Liver (tissue), 9 donors: Measurements from ENCODE around the gene LRTM1. TPM values are rescaled to one million over a fixed set of nuclear protein-coding genes. Genes with fewer than 3 reads are reported as not detected.

Experiments used
- DNase-seq: peaks from one replicate; pipeline ENCODE4 v3.0.0-alpha.2; 2017; ENCODE audit warnings: low spot score
- H3K27ac ChIP-seq, 2 donors: one replicate each; pipeline ENCODE4 v1.7.0; 2013; ENCODE audit warnings: inconsistent platforms in 2 of 2, low read length in 2 of 2, control low read depth in 1 of 2, low read depth in 1 of 2, mild to moderate bottlenecking in 1 of 2
- H3K27me3 ChIP-seq, 4 donors: one replicate each; pipeline versions ENCODE4 v1.6.1 to v1.7.0; 2013; ENCODE audit warnings: low read length in 3 of 4, inconsistent platforms in 1 of 4, mild to moderate bottlenecking in 1 of 4, moderate library complexity in 1 of 4; ENCODE audit not compliant: control insufficient read depth in 4 of 4, insufficient read depth in 4 of 4
- H3K36me3 ChIP-seq, 4 donors: one replicate each; pipeline versions ENCODE4 v1.6.1 to v1.7.0; 2013; ENCODE audit warnings: low read length in 3 of 4, mild to moderate bottlenecking in 3 of 4, low read depth in 1 of 4, moderate library complexity in 1 of 4; ENCODE audit not compliant: control insufficient read depth in 4 of 4, insufficient read depth in 3 of 4
- H3K4me1 ChIP-seq, 4 donors: one replicate each; pipeline versions ENCODE4 v1.6.1 to v1.7.0; 2013; ENCODE audit warnings: low read length in 3 of 4, mild to moderate bottlenecking in 3 of 4, moderate library complexity in 1 of 4; ENCODE audit not compliant: control insufficient read depth in 4 of 4, insufficient read depth in 4 of 4
- H3K4me3 ChIP-seq, 3 donors: one replicate each; pipeline versions ENCODE4 v1.6.1 to v1.7.0; 2013; ENCODE audit warnings: low read length in 3 of 3, control low read depth in 1 of 3, low read depth in 1 of 3, mild to moderate bottlenecking in 1 of 3
- H3K9ac ChIP-seq, 2 donors: one replicate each; pipeline ENCODE4 v1.7.0; 2013; ENCODE audit warnings: low read length in 2 of 2, mild to moderate bottlenecking in 2 of 2, moderate library complexity in 2 of 2, control low read depth in 1 of 2, low read depth in 1 of 2
- H3K9me3 ChIP-seq, 4 donors: one replicate each; pipeline versions ENCODE4 v1.6.1 to v1.7.0; 2013; ENCODE audit warnings: low read length in 3 of 4; ENCODE audit not compliant: control insufficient read depth in 4 of 4
- EGR1 ChIP-seq, 2 donors: IDR thresholded peaks; 2 replicates each; pipeline ENCODE4 v1.6.1; 2016 to 2018; ENCODE audit warnings: antibody characterized with exemption in 2 of 2, low read depth in 2 of 2
- FOXA1 ChIP-seq: IDR thresholded peaks from 2 replicates; pipeline ENCODE4 v1.6.1; 2016; ENCODE audit warnings: antibody characterized with exemption
- GABPA ChIP-seq, 2 donors: IDR thresholded peaks in 1 of 2; conservative IDR thresholded peaks in 1 of 2; 2 replicates each; pipeline ENCODE4 v1.6.1; 2016; ENCODE audit warnings: antibody characterized with exemption in 2 of 2, mild to moderate bottlenecking in 1 of 2, moderate library complexity in 1 of 2
- HNF4A ChIP-seq, 2 donors: conservative IDR thresholded peaks; 2 replicates each; pipeline ENCODE4 v1.6.1; 2016; ENCODE audit warnings: antibody characterized with exemption in 2 of 2, mild to moderate bottlenecking in 2 of 2
- HNF4G ChIP-seq: IDR thresholded peaks from 2 replicates; pipeline ENCODE4 v1.6.1; 2016; ENCODE audit warnings: antibody characterized with exemption
- RAD21 ChIP-seq, 2 donors: IDR thresholded peaks; 2 replicates each; pipeline ENCODE4 v1.6.1; 2016; ENCODE audit warnings: antibody characterized with exemption in 2 of 2, mild to moderate bottlenecking in 2 of 2
- RXRA ChIP-seq, 2 donors: IDR thresholded peaks; 2 replicates each; pipeline ENCODE4 v1.6.1; 2017 to 2018; ENCODE audit warnings: antibody characterized with exemption in 2 of 2, mild to moderate bottlenecking in 1 of 2
- TAF1 ChIP-seq: conservative IDR thresholded peaks from 2 replicates; pipeline ENCODE4 v1.6.1; 2016; ENCODE audit warnings: antibody characterized with exemption, mild to moderate bottlenecking
- YY1 ChIP-seq: IDR thresholded peaks from 2 replicates; pipeline ENCODE4 v1.6.1; 2016; ENCODE audit warnings: antibody characterized with exemption, mild to moderate bottlenecking
- WGBS: extraction: QIAGEN DNeasy Blood & Tissue Kit; methylation state at CpG from one replicate; pipeline ENCODE4 v1.1.7; 2013; 5-methylcytosine and 5-hydroxymethylcytosine counted together
- polyA plus RNA-seq, 2 donors: library from polyadenylated mRNA; stranded (reverse) in 1 of 2; unstranded in 1 of 2; fragments of 200-250 nt in 1 of 2; fragments of >200 nt in 1 of 2; fragmentation: Nextera tagmentation in 1 of 2; extraction: Ambion mirVana in 1 of 2; gene quantifications; one replicate each; pipeline versions ENCODE4 v1.2.1 to v1.2.3, GENCODE V29; 2013 to 2015
- total RNA-seq, 2 donors: library from RNA; depleted of rRNA; stranded (reverse); fragments of >200 nt; gene quantifications; one replicate each; pipeline ENCODE4 v1.2.3, GENCODE V29; 2014
- TF ChIP-seq, protein P1 (sequence below): IDR thresholded peaks from 2 replicates; pipeline ENCODE4 v1.6.1; 2016; ENCODE audit warnings: antibody characterized with exemption, mild to moderate bottlenecking
- TF ChIP-seq, protein P2 (sequence below): IDR thresholded peaks from 2 replicates; pipeline ENCODE4 v1.6.1; 2016; ENCODE audit warnings: antibody characterized with exemption
- TF ChIP-seq, protein P3 (sequence below): IDR thresholded peaks from 2 replicates; pipeline ENCODE4 v1.6.1; 2016; ENCODE audit warnings: antibody characterized with exemption
- donor health status: healthy.
- donor health status: healthy.
- donor health status: healthy.
- donor health status: healthy.
- donor health status: healthy.

Gene LRTM1
- total and polyA plus RNA-seq, 4 donors = not detected

DNA sequence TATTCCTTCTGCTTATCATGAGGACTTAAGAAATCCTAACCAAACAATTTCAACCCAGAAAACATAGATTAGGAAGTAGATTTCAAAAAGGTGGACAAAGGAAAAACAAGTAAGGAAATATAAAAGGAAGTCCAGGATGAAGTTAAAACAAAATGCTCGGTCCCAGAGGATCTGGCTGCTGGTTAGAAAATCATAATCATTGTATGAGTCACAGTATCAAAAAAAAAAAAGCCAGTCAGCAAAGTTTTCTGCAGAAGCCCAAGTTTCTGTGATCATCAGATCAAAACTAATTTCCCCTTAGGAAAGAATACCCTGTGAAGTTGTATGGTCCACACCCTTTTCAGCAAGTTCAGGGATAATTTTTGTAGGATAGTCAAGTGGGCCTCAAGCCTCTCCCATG lies 43.0 kb upstream of the LRTM1 start:
- DNase-seq = no peak
- no peak overlapping the region for H3K9ac ChIP-seq
- H3K27ac ChIP-seq = no peak overlapping the region
- TF ChIP-seq RXRA (IDR thresholded peaks at IDR 0.05) (no peak), TAF1 (no peak), FOXA1 (no peak), GABPA (IDR thresholded peaks at IDR 0.05 in 1 of 2, conservative IDR thresholded peaks at IDR 0.05 in 1 of 2) (no peak), HNF4A (conservative IDR thresholded peaks at IDR 0.05) (no peak), RAD21 (IDR thresholded peaks at IDR 0.05) (no peak)
- TF ChIP-seq, protein P1, sequence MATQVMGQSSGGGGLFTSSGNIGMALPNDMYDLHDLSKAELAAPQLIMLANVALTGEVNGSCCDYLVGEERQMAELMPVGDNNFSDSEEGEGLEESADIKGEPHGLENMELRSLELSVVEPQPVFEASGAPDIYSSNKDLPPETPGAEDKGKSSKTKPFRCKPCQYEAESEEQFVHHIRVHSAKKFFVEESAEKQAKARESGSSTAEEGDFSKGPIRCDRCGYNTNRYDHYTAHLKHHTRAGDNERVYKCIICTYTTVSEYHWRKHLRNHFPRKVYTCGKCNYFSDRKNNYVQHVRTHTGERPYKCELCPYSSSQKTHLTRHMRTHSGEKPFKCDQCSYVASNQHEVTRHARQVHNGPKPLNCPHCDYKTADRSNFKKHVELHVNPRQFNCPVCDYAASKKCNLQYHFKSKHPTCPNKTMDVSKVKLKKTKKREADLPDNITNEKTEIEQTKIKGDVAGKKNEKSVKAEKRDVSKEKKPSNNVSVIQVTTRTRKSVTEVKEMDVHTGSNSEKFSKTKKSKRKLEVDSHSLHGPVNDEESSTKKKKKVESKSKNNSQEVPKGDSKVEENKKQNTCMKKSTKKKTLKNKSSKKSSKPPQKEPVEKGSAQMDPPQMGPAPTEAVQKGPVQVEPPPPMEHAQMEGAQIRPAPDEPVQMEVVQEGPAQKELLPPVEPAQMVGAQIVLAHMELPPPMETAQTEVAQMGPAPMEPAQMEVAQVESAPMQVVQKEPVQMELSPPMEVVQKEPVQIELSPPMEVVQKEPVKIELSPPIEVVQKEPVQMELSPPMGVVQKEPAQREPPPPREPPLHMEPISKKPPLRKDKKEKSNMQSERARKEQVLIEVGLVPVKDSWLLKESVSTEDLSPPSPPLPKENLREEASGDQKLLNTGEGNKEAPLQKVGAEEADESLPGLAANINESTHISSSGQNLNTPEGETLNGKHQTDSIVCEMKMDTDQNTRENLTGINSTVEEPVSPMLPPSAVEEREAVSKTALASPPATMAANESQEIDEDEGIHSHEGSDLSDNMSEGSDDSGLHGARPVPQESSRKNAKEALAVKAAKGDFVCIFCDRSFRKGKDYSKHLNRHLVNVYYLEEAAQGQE = no peak
- TF ChIP-seq, protein P2, sequence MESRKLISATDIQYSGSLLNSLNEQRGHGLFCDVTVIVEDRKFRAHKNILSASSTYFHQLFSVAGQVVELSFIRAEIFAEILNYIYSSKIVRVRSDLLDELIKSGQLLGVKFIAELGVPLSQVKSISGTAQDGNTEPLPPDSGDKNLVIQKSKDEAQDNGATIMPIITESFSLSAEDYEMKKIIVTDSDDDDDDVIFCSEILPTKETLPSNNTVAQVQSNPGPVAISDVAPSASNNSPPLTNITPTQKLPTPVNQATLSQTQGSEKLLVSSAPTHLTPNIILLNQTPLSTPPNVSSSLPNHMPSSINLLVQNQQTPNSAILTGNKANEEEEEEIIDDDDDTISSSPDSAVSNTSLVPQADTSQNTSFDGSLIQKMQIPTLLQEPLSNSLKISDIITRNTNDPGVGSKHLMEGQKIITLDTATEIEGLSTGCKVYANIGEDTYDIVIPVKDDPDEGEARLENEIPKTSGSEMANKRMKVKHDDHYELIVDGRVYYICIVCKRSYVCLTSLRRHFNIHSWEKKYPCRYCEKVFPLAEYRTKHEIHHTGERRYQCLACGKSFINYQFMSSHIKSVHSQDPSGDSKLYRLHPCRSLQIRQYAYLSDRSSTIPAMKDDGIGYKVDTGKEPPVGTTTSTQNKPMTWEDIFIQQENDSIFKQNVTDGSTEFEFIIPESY = no peak
- no peaks in the 10 kb centered on the region for H3K4me1 ChIP-seq
- peaks cover 0 to 13% (median 0%) of the 10 kb centered on the region in 4 donors for H3K27me3 ChIP-seq
- no peaks in the 10 kb centered on the region for H3K36me3 ChIP-seq
- no peak overlapping the region for H3K4me3 ChIP-seq
- WGBS = 65% methylated on average over 1 of the region's 1 CpG
- no peaks in the 10 kb centered on the region for H3K9me3 ChIP-seq

DNA sequence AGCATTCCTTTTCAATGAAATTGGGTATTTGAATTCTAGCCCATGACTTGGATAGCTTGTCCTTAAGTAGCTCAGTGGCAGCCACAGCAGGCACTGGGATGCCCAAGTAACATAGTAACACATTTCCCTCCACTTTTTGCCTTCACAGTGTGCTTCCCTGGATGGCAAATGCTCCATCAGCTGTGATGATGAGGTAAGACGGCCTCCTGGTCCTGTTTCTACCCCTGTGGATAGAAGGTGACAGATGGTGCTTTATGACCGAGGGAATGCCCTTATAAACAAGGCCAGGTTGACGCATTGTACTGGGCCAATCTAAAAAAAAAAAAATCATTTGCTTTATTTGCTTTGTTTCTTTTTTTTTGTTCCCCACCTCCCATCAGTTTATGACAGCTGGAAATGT lies 41.8 kb upstream of the LRTM1 start:
- Histone ChIP-seq H3K4me1 (no peaks in the 10 kb centered on the region), H3K36me3 (no peaks in the 10 kb centered on the region), H3K27me3 (peaks cover 0 to 13% (median 0%) of the 10 kb centered on the region in 4 donors), H3K27ac (no peak overlapping the region), H3K4me3 (no peak overlapping the region), H3K9me3 (no peaks in the 10 kb centered on the region), H3K9ac (no peak overlapping the region)
- TF ChIP-seq HNF4G (no peak), FOXA1 (no peak), YY1 (no peak), EGR1 (IDR thresholded peaks at IDR 0.05; ENCODE audit: low read depth in 2 of 2) (no peak)
- TF ChIP-seq, protein P3, sequence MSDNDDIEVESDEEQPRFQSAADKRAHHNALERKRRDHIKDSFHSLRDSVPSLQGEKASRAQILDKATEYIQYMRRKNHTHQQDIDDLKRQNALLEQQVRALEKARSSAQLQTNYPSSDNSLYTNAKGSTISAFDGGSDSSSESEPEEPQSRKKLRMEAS = no peak
- TF ChIP-seq, protein P1 = no peak
- 79% methylated on average over 3 of the region's 3 CpGs for WGBS
- DNase-seq = no peak
